ENCODE data around the gene HADHA.

HADHA gene

DNA sequence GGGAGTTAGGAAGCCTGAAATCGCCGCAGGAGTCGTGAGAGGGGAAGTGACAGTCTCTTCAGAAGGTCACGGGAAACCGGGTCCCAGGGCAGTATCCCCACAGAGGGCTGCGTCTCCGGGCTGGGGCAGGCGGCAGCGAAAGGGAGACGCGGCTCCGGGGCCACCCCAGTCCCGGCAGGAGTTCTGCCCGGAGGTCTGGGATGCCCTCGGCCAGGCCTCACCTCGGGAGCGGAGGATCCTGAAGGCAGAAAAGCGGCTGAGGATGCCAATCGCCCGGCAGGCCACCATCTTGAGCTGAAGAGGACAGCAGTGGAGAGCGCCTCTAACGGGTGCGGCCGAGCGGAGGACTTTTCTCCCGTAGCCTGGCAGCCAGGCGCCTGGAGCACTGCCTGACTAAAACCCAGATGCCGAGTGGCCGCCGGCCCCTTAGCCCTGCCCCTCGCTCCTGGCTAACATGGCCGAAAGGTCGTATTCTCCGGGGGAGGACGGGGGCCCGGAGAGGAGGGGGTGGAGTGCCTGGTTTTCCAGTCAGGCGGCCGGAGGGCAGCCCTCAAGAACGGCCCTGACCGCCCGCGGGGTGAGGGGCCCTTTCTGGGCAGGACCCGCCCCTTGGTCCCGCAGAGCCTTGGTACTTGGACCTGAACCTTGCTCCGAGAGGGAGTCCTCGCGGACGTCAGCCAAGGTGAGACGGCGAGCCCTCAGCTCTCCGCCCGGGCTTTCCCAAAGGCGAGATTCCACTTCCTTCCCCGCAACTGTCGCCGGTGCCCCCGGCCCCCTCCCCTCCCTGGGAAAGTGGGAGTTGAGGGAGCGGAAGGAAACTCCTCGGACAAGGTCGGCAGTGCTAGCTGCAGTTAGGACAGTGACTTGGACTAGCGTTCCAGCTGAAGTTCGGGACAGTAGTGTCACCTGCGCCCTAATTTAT is at the start of gene HADHA, which contains the start of gene HADHB:
TSS of gene HADHA (minus strand) at position 324 of the 922 bp plus-strand sequence. CDS start at position 288, 36 bp downstream.
TSS of gene HADHB (plus strand) at position 631 of the 922 bp plus-strand sequence. CDS start 9,316 bp downstream, outside the sequence.
- no peak within 1 kb of the TSS for H3K27ac ChIP-seq (ENCODE audit: low read length)
- H3K9me3 ChIP-seq (ENCODE audit: insufficient read depth, low read depth, low read length), result no peaks in the 10 kb centered on the region
- no peaks in the 10 kb centered on the region for H3K27me3 ChIP-seq (ENCODE audit: insufficient read depth, low read length)
- H3K4me1 ChIP-seq (ENCODE audit: insufficient read depth, low read length), result peaks cover 3% of the 10 kb centered on the region; the same call in 1 of the 2 replicates
- no peaks in the 10 kb centered on the region for H3K36me3 ChIP-seq (ENCODE audit: insufficient read depth, low read depth, low read length)
- H3K9ac ChIP-seq (ENCODE audit: low read depth, low read length), result peak within 1 kb of the TSS; percentile 79
- peak within 1 kb of the TSS; percentile 94 for H3K4me3 ChIP-seq (ENCODE audit: low read length)

DNA sequence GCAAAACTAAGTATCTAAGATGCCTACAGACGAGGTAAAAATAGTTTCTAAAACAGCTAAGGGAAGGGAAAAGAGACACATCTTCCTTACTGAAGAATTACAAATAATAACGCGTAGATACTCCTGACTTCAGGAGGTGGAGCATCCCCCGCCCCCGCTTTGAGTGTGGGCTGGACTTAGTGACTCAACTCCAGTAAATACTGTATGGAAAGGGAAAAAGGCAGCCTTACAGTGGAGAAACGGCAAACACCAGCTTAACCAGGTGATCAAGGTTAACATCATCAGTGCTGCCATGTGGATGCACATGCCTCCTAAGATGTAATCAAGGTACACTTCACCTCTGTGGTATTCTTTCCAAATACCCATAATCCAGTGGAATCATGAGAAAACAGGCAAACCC is 48.2 kb upstream of the HADHA start:
- peaks cover under 1% of the 10 kb centered on the region; the same call in 1 of the 2 replicates for H3K4me1 ChIP-seq (ENCODE audit: insufficient read depth, low read length)
- no peak overlapping the region for H3K27ac ChIP-seq (ENCODE audit: low read length)

DNA sequence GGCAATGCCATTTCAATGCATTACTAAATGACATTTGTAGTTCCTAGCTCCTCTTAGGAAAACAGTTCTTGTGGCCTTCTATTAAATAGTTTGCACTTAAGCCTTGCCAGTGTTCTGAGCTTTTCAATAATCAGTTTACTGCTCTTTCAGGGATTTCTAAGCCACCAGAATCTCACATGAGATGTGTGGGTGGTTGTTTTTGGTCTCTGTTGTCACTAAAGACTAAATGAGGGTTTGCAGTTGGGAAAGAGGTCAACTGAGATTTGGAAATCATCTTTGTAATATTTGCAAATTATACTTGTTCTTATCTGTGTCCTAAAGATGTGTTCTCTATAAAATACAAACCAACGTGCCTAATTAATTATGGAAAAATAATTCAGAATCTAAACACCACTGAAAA is 45.6 kb upstream of the HADHA start:
- Histone ChIP-seq H3K36me3 (ENCODE audit: insufficient read depth, low read depth, low read length) (peaks cover 19% of the 10 kb centered on the region), H3K27ac (ENCODE audit: low read length) (no peak overlapping the region), H3K9ac (ENCODE audit: low read depth, low read length) (no peak overlapping the region), H3K9me3 (ENCODE audit: insufficient read depth, low read depth, low read length) (no peaks in the 10 kb centered on the region), H3K4me3 (ENCODE audit: low read length) (no peak overlapping the region), H3K4me1 (ENCODE audit: insufficient read depth, low read length) (no peaks in the 10 kb centered on the region), H3K27me3 (ENCODE audit: insufficient read depth, low read length) (no peaks in the 10 kb centered on the region)

More for the DNA sequence above, 48.2 kb upstream of the HADHA start:
- no peak overlapping the region for H3K9ac ChIP-seq (ENCODE audit: low read depth, low read length)
- H3K9me3 ChIP-seq (ENCODE audit: insufficient read depth, low read depth, low read length), result no peaks in the 10 kb centered on the region
- no peak overlapping the region for H3K4me3 ChIP-seq (ENCODE audit: low read length)
- peaks cover 9% of the 10 kb centered on the region for H3K27me3 ChIP-seq (ENCODE audit: insufficient read depth, low read length)
- peaks cover 7% of the 10 kb centered on the region for H3K36me3 ChIP-seq (ENCODE audit: insufficient read depth, low read depth, low read length)

DNA sequence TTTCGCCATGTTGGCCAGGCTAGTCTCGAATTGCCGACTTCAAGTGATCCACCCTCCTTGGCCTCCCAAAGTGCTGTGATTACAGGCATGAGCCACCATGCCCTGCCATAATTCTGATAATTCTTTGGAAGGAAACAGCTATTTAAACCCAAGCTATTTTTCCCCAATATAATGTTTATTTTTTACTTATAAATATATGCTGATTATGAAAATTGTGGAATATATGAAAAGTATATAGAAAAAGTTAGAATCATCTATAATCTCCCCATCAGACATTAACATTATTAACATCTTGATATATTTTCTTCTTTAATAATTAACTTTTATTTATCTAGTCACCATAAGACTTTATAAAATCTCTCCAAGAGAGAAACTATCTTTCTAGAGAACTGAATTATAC is 41.5 kb upstream of the HADHA start:
- Histone ChIP-seq H3K9me3 (ENCODE audit: insufficient read depth, low read depth, low read length) (no peaks in the 10 kb centered on the region), H3K4me3 (ENCODE audit: low read length) (no peak overlapping the region), H3K36me3 (ENCODE audit: insufficient read depth, low read depth, low read length) (peaks cover 48% of the 10 kb centered on the region)

DNA sequence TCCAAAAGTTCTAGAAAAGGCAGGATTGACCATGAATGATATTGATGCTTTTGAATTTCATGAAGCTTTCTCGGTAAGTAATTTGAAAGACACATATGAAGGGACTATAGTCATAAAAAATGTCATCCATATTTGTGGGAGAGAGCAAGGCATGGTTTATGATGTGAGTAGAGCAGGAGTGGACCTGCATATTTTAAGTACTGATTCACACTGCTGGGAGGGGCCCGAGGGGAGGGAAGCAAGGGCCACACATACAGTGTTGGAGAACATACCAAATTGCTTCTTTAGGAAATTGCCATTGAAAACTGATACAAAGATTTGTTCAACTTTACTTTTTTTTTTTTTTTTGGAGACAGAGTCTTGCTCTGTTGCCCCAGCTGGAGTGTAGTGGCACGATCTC is 39.7 kb upstream of the HADHA start:
- Histone ChIP-seq H3K36me3 (ENCODE audit: insufficient read depth, low read depth, low read length) (peaks cover 59% of the 10 kb centered on the region), H3K4me3 (ENCODE audit: low read length) (no peak overlapping the region), H3K27ac (ENCODE audit: low read length) (no peak overlapping the region), H3K27me3 (ENCODE audit: insufficient read depth, low read length) (no peaks in the 10 kb centered on the region), H3K9me3 (ENCODE audit: insufficient read depth, low read depth, low read length) (no peaks in the 10 kb centered on the region), H3K4me1 (ENCODE audit: insufficient read depth, low read length) (no peaks in the 10 kb centered on the region), H3K9ac (ENCODE audit: low read depth, low read length) (no peak overlapping the region)

More for the DNA sequence above, 41.5 kb upstream of the HADHA start:
- Histone ChIP-seq H3K9ac (ENCODE audit: low read depth, low read length) (no peak overlapping the region), H3K27ac (ENCODE audit: low read length) (no peak overlapping the region), H3K27me3 (ENCODE audit: insufficient read depth, low read length) (no peaks in the 10 kb centered on the region), H3K4me1 (ENCODE audit: insufficient read depth, low read length) (no peaks in the 10 kb centered on the region)

DNA sequence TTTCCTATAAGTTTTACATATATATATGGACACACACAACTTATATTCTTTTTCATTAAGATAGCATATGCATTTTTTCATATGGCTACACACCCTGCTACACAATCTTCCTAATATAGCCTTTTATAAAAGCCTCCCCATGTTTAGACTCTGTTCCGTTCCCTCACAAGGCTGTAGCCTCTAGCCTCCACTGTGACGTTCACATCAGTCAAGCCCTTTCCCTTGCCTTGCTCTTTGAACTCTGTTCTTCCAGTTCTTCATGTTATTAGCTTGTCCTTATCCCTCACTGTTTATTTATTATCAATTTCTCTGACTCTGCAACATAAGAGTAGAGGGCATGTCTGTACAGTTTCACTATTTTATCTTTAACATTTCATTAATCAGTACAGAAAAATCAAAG is 39.2 kb upstream of the HADHA start:
- Histone ChIP-seq H3K9ac (ENCODE audit: low read depth, low read length) (no peak overlapping the region), H3K9me3 (ENCODE audit: insufficient read depth, low read depth, low read length) (no peaks in the 10 kb centered on the region), H3K27ac (ENCODE audit: low read length) (no peak overlapping the region), H3K4me3 (ENCODE audit: low read length) (no peak overlapping the region), H3K4me1 (ENCODE audit: insufficient read depth, low read length) (no peaks in the 10 kb centered on the region), H3K36me3 (ENCODE audit: insufficient read depth, low read depth, low read length) (peaks cover 64% of the 10 kb centered on the region), H3K27me3 (ENCODE audit: insufficient read depth, low read length) (no peaks in the 10 kb centered on the region)

DNA sequence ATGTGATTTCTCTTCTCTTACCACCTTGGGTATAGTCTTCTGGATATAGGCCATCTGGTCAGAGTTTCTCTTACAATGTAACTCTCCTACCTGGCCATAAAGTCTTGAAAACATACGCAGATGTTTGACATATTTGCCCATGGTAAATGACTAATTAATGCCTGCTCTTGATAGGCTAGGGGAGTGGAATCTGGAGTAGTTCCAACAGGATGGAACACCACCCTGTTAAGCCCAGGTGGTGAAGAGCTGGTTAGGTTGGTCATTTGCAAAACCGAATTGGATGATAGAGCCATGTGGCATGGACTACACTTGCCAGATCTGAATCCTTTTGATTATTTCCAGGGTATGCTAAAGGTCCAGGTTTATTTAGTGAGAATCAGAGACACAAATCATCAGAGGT is 36.8 kb upstream of the HADHA start:
- Histone ChIP-seq H3K9ac (ENCODE audit: low read depth, low read length) (no peak overlapping the region), H3K4me1 (ENCODE audit: insufficient read depth, low read length) (no peaks in the 10 kb centered on the region), H3K27me3 (ENCODE audit: insufficient read depth, low read length) (no peaks in the 10 kb centered on the region), H3K36me3 (ENCODE audit: insufficient read depth, low read depth, low read length) (peaks cover 68% of the 10 kb centered on the region), H3K9me3 (ENCODE audit: insufficient read depth, low read depth, low read length) (no peaks in the 10 kb centered on the region), H3K4me3 (ENCODE audit: low read length) (no peak overlapping the region), H3K27ac (ENCODE audit: low read length) (no peak overlapping the region)

DNA sequence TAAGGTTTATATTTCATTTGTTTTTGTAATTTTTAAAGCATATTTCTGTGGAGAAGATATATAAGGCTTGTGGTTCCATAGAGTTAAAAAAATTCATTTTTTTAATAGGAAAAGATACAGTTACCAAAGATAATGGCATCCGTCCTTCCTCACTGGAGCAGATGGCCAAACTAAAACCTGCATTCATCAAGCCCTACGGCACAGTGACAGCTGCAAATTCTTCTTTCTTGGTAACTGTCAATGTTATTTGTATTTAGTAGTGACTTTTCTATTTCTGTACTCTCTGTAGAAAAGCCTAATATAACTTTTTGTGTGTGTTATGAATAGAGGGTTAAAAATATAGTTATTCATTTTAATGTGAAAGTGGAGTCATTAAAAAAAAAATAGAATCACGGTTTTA is 35.5 kb upstream of the HADHA start:
- H3K27me3 ChIP-seq (ENCODE audit: insufficient read depth, low read length), result no peaks in the 10 kb centered on the region
- H3K4me3 ChIP-seq (ENCODE audit: low read length), result no peak overlapping the region
- no peak overlapping the region for H3K9ac ChIP-seq (ENCODE audit: low read depth, low read length)
- H3K27ac ChIP-seq (ENCODE audit: low read length), result no peak overlapping the region
- peaks cover 70% of the 10 kb centered on the region for H3K36me3 ChIP-seq (ENCODE audit: insufficient read depth, low read depth, low read length)
- H3K4me1 ChIP-seq (ENCODE audit: insufficient read depth, low read length), result no peaks in the 10 kb centered on the region
- no peaks in the 10 kb centered on the region for H3K9me3 ChIP-seq (ENCODE audit: insufficient read depth, low read depth, low read length)

DNA sequence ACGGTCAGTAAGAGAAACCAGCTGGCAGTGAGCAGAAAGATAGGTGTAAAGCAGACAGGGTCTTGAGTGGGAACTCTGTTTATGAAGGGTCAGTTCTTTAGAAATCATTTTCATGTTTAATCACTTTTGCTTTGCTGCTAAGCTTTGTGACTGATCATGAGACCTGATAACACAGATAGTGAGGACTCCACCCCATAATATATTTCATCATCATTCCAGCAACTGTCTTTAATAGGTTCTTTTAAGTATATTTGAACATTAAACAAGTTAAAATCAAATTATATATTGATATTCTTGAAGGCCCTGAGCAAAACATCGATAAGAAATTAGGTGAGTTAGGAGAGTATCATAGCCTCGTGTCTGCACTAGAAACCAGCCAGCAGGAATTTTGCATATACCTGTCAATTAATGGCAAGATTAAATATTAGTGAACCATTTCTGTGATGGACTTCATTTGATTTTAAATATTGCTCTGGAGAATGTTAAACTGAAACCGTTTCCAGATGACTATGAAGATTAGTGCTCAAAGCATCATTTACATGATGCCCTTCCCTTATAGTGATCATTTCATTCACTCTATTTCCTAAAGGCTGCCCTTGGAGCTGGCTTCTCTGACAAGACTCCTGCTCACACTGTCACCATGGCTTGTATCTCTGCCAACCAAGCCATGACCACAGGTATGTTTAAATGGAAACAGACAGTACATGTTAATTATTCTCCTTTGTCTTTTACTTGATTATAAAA is 32.2 kb upstream of the HADHA start:
- Histone ChIP-seq H3K27ac (ENCODE audit: low read length) (no peak overlapping the region), H3K36me3 (ENCODE audit: insufficient read depth, low read depth, low read length) (peaks cover 65% of the 10 kb centered on the region)

DNA sequence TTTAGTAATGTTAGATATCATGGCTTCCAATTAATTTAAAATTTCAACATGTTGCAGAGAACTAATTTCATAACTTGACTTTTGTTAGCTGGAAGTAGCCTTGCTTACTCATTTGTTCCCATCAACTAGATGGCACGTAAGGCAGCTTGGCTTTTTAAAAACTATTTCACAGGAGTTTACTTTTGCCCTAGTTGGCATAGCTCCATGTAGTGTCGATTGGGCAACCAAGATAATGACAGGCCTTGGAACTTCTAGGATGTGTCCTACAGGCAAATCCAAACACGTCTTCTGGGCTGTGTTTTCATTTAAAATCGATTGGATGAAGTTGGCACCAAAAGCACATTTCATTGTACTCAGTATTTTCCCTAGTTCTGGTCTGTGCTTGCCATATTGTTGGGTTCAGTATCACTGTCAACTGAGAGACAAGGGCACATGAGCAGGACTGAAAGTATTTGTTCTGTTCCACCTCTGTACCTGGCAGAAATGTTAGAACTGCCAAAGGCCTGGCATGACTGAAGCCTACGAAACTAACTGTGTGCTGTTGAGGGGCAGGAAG is 29.7 kb upstream of the HADHA start:
- Histone ChIP-seq H3K9me3 (ENCODE audit: insufficient read depth, low read depth, low read length) (no peaks in the 10 kb centered on the region), H3K4me1 (ENCODE audit: insufficient read depth, low read length) (no peaks in the 10 kb centered on the region), H3K9ac (ENCODE audit: low read depth, low read length) (no peak overlapping the region), H3K36me3 (ENCODE audit: insufficient read depth, low read depth, low read length) (peaks cover 44% of the 10 kb centered on the region), H3K27ac (ENCODE audit: low read length) (no peak overlapping the region), H3K27me3 (ENCODE audit: insufficient read depth, low read length) (no peaks in the 10 kb centered on the region), H3K4me3 (ENCODE audit: low read length) (no peak overlapping the region)

More for the DNA sequence above, 32.2 kb upstream of the HADHA start:
- no peak overlapping the region for H3K9ac ChIP-seq (ENCODE audit: low read depth, low read length)
- H3K27me3 ChIP-seq (ENCODE audit: insufficient read depth, low read length), result no peaks in the 10 kb centered on the region
- no peaks in the 10 kb centered on the region for H3K4me1 ChIP-seq (ENCODE audit: insufficient read depth, low read length)
- no peak overlapping the region for H3K4me3 ChIP-seq (ENCODE audit: low read length)
- H3K9me3 ChIP-seq (ENCODE audit: insufficient read depth, low read depth, low read length), result no peaks in the 10 kb centered on the region

DNA sequence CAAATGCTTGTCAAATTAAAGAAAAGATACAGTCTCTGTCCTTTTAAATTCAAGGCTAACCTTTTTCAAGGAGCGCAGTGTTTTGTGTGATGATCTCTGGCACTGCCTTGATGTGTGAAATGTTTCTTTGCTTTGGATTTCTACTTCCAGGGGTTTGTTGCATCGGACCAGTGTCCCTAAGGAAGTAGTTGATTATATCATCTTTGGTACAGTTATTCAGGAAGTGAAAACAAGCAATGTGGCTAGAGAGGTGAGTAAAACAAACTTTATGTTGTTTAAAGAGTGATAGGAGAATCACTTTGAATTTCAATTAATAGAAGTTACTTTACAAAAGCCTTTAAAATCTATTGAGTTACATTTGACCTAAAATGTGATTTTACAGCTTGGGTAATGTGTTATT is 29.1 kb upstream of the HADHA start:
- H3K9me3 ChIP-seq (ENCODE audit: insufficient read depth, low read depth, low read length), result no peaks in the 10 kb centered on the region
- peaks cover 38% of the 10 kb centered on the region for H3K36me3 ChIP-seq (ENCODE audit: insufficient read depth, low read depth, low read length)
- no peaks in the 10 kb centered on the region for H3K27me3 ChIP-seq (ENCODE audit: insufficient read depth, low read length)
- H3K4me1 ChIP-seq (ENCODE audit: insufficient read depth, low read length), result no peaks in the 10 kb centered on the region
- H3K9ac ChIP-seq (ENCODE audit: low read depth, low read length), result no peak overlapping the region
- no peak overlapping the region for H3K4me3 ChIP-seq (ENCODE audit: low read length)
- no peak overlapping the region for H3K27ac ChIP-seq (ENCODE audit: low read length)

Data from iPS-20b (cell line).